NCI-H69 (cell line): Measurements from ENCODE around the gene LYL1.
A peak's percentile ranks its signal among the peaks of the same experiment; 100 is the strongest.

ENCODE experiments used
- DNase-seq: peaks from one replicate; lab custom pipeline; 2025; lab: John Stamatoyannopoulos, UW

The LYL1 gene

GRCh38 chr19:13056052-13056660 lies 46.5 kb downstream of the LYL1 start:
- peak; percentile 20 for DNase-seq

- DNase-seq, result peak; percentile 26
Measured at GRCh38 chr19:13055213-13056051, 47.2 kb downstream of the LYL1 start.

GRCh38 chr19:13054626-13055212 lies 47.9 kb downstream of the LYL1 start:
- DNase-seq, result no peak

GRCh38 chr19:13053761-13054625 lies 48.7 kb downstream of the LYL1 start:
- no peak for DNase-seq

GRCh38 chr19:13053238-13053637 lies 49.4 kb downstream of the LYL1 start:
- no peak for DNase-seq

GRCh38 chr19:13052447-13053175 lies 50.0 kb downstream of the LYL1 start:
- no peak for DNase-seq

GRCh38 chr19:13051557-13052165 lies 51.0 kb downstream of the LYL1 start:
- peak; percentile 93 for DNase-seq

- DNase-seq, result no peak
Measured at GRCh38 chr19:13050274-13050673, 52.4 kb downstream of the LYL1 start.
